LoVo (cell line): ENCODE results near the gene TAS1R1.

ENCODE experiments used
- DNase-seq: peaks from one replicate; pipeline ENCODE4 v3.0.0-alpha.2; 2016; ENCODE audit warnings: low spot score

TAS1R1 gene

GRCh38 chr1:6554907-6555778, at the start of gene TAS1R1:
TAS1R1 (plus strand) TSS chr1:6555307; CDS start chr1:6555374, 67 bp downstream.
- no peak for DNase-seq

- no peak for DNase-seq
These were observed 49.5 kb upstream of the TAS1R1 start for GRCh38 chr1:6505367-6506209.

- no peak for DNase-seq
These were observed 48.7 kb upstream of the TAS1R1 start for GRCh38 chr1:6506210-6507036.

GRCh38 chr1:6507037-6507428, 48.1 kb upstream of the TAS1R1 start:
- no peak for DNase-seq

GRCh38 chr1:6507461-6507911, 47.6 kb upstream of the TAS1R1 start:
- no peak for DNase-seq

- no peak for DNase-seq
These were observed 46.8 kb upstream of the TAS1R1 start for GRCh38 chr1:6508154-6508815.

- DNase-seq: no peak
These were observed 46.3 kb upstream of the TAS1R1 start for GRCh38 chr1:6508816-6509189.

- no peak for DNase-seq
These were observed 45.7 kb upstream of the TAS1R1 start for GRCh38 chr1:6509220-6509918.

- DNase-seq: no peak
These were observed 45.2 kb upstream of the TAS1R1 start for GRCh38 chr1:6509919-6510291.

GRCh38 chr1:6510493-6510892, 44.6 kb upstream of the TAS1R1 start:
- DNase-seq: no peak

GRCh38 chr1:6511056-6511455, 44.1 kb upstream of the TAS1R1 start:
- DNase-seq: no peak

- DNase-seq: no peak
These were observed 43.4 kb upstream of the TAS1R1 start for GRCh38 chr1:6511561-6512244.

GRCh38 chr1:6512245-6512907, 42.7 kb upstream of the TAS1R1 start:
- no peak for DNase-seq

GRCh38 chr1:6512908-6513280, 42.2 kb upstream of the TAS1R1 start:
- no peak for DNase-seq

GRCh38 chr1:6513320-6513801, 41.7 kb upstream of the TAS1R1 start:
- no peak for DNase-seq

GRCh38 chr1:6515771-6516170, 39.3 kb upstream of the TAS1R1 start:
- DNase-seq: no peak

- DNase-seq: no peak
These were observed 37.7 kb upstream of the TAS1R1 start for GRCh38 chr1:6517435-6517851.

GRCh38 chr1:6519491-6519934, 35.6 kb upstream of the TAS1R1 start:
- no peak for DNase-seq

GRCh38 chr1:6519935-6520671, 35.0 kb upstream of the TAS1R1 start:
- DNase-seq: no peak
